Measurements from ENCODE around the gene RAPGEF6. TPM values are rescaled to one million over a fixed set of nuclear protein-coding genes. Genes with fewer than 3 reads are reported as not detected.

The RAPGEF6 gene
- total and polyA plus RNA-seq, 9 of the 15 experiments (the other 6 are each of a cell fraction or from before 2014, with no cell fraction given): 2.7 to 23.4 (median 12.7) TPM

DNA sequence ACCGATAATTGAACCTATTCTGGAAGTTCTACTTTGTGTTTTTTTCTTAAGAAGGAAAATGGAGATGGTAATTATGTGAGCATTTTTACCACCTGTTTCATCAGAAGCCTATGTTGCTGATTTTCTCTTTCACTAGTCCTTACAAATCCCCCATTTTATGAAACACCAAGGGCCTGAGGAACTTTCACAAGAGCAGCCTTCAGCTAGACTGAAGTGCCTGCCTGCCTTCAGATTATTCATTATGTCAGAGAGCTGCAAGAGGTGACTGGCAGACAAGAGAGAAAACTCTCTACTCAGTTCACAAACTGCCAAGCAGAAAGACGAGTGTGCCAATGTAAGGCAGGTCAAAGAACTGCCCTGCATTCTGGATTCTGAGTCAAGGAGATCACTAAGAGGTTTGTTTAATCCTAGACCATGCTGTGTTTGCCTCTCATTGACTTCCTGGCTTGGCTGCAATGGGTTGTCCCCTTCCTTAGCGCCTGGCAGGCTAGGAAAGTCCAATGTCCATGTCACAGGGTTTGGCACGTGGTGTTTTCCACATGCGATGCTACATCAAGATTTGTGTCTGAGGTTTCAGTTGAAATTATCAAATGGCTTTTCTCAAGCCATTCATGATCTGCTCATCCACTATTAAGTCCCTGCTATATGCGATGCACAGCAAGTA, 227.9 kb downstream of the RAPGEF6 start:
- no peak for ATAC-seq
- ChIA-PET POLR2A (interaction anchor here (0.6 to 4.1 kb wide), 2 partner anchors 11 to 331 kb away, joined by 4 to 21 read pairs; no protein-coding TSS in a partner anchor), CTCF (ENCODE audit: low intra/inter-chr PET ratio) (no interaction called here)
- Histone ChIP-seq H3K4me3 (no peak overlapping the region), H3K9ac (ENCODE audit: insufficient read depth in 1 of 2, low read depth in 2 of 2, low read length in 2 of 2) (no peak overlapping the region), H3K4me2 (ENCODE audit: insufficient read depth, low read length) (no peak overlapping the region), H3K4me1 (replicated peaks in 1 of 2; ENCODE audit: control insufficient read depth in 2 of 2, insufficient read depth in 2 of 2, low read length in 2 of 2) (no peaks in the 10 kb centered on the region), H3K9me1 (ENCODE audit: control insufficient read depth, insufficient read depth, low read length) (no peaks in the 10 kb centered on the region), H2AFZ (ENCODE audit: low read depth, low read length) (no peak overlapping the region), H3K79me2 (ENCODE audit: control insufficient read depth, insufficient read depth, low read length) (no peaks in the 10 kb centered on the region), H3K27ac (ENCODE audit: extremely low read depth, low read depth, low read length) (no peak overlapping the region), H3K36me3 (ENCODE audit: control insufficient read depth, insufficient read depth, low read length) (peaks cover 52% of the 10 kb centered on the region), H4K20me1 (replicated peaks; ENCODE audit: control insufficient read depth, insufficient read depth, low read length) (no peaks in the 10 kb centered on the region), H3K9me3 (replicated peaks; ENCODE audit: control insufficient read depth, insufficient read depth, low read depth, low read length) (0 out of 2 replicates have a peak, but pooled peaks cover 5% of the 10 kb centered on the region), H3K27me3 (ENCODE audit: control insufficient read depth in 2 of 2, insufficient read depth in 2 of 2, low read length in 2 of 2) (no peaks in the 10 kb centered on the region)
- intact Hi-C loops (cut with micrococcal nuclease): no loop called here
- no peak for DNase-seq (ENCODE audit: extremely low read depth in 1 of 4, low spot score in 3 of 4)
- FAIRE-seq: no peak
- 87% methylated on average over 6 of the region's 6 CpGs for WGBS (ENCODE audit: insufficient coverage, low coverage, missing lambda C conversion rate)
- BruUV-seq (replicated peaks): no TSS peak
- in situ Hi-C loops (cut with MboI): no loop called here
- no peak for TF ChIP-seq ZNF384 (IDR thresholded peaks at IDR 0.05; ENCODE audit: low read depth, low read length)
- TF ChIP-seq, protein P1, sequence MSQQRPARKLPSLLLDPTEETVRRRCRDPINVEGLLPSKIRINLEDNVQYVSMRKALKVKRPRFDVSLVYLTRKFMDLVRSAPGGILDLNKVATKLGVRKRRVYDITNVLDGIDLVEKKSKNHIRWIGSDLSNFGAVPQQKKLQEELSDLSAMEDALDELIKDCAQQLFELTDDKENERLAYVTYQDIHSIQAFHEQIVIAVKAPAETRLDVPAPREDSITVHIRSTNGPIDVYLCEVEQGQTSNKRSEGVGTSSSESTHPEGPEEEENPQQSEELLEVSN (IDR thresholded peaks at IDR 0.05; ENCODE audit: borderline replicate concordance in 1 of 2, extremely low read depth in 1 of 2, insufficient read depth in 1 of 2, insufficient read length in 1 of 2, low read depth in 1 of 2, low read length in 1 of 2, poor library complexity in 1 of 2, severe bottlenecking in 1 of 2): no peak
- no peak for TF ChIP-seq MECOM (CRISPR knock-in tag; IDR thresholded peaks at IDR 0.05)
- TF ChIP-seq NR2C1 (IDR thresholded peaks at IDR 0.05): no peak
- TF ChIP-seq NR2C1 (tag; IDR thresholded peaks at IDR 0.05): no peak
- TF ChIP-seq POLR2AphosphoS5 (IDR thresholded peaks at IDR 0.05; ENCODE audit: control insufficient read depth, insufficient read depth, low read depth, low read length): no peak
- no peak for TF ChIP-seq RCOR1 (IDR thresholded peaks at IDR 0.05; ENCODE audit: borderline replicate concordance in 1 of 2, low read depth in 2 of 2, low read length in 2 of 2)
- no peak for TF ChIP-seq BRD4 (IDR thresholded peaks at IDR 0.05)
- TF ChIP-seq ZNF75A (CRISPR knock-in tag; IDR thresholded peaks at IDR 0.05): no peak
- no peak for TF ChIP-seq CBX3 (IDR thresholded peaks at IDR 0.05; ENCODE audit: borderline replicate concordance in 1 of 2, low read length in 2 of 2)
- TF ChIP-seq EHMT2 (IDR thresholded peaks at IDR 0.05): no peak
- no peak for TF ChIP-seq GATAD2B (IDR thresholded peaks at IDR 0.05; ENCODE audit: borderline replicate concordance)
- TF ChIP-seq ADNP (tag; IDR thresholded peaks at IDR 0.05): no peak
- no peak for TF ChIP-seq GATAD2A (IDR thresholded peaks at IDR 0.05)
- no peak for TF ChIP-seq ZEB2 (IDR thresholded peaks at IDR 0.05)
- no peak for TF ChIP-seq SNRNP70 (optimal IDR thresholded peaks at IDR 0.05; ENCODE audit: low read depth, low read length)
- TF ChIP-seq RNF219 (CRISPR knock-in tag; IDR thresholded peaks at IDR 0.05): no peak

Data from K562 (cell line).